GM23338 (cell line): ENCODE measurements around the gene PTRH1. TPM values are rescaled to one million over a fixed set of nuclear protein-coding genes. Genes with fewer than 3 reads are reported as not detected.

Source experiments
- ATAC-seq: fragments of 200-7000 bp; cut with Tn5 transposase; 3 replicates; pipeline ENCODE4 v1.9.1; 2020
- DNase-seq: peaks from one replicate; pipeline ENCODE4 v3.0.0-alpha.2; 2015; ENCODE audit warnings: low spot score
- H2AFZ ChIP-seq: fragments of 200-600 bp; sonication (generic); 2 replicates; pipeline ENCODE4 v1.8.0; 2016; ENCODE audit warnings: antibody characterized with exemption, mild to moderate bottlenecking, moderate library complexity
- H3F3A ChIP-seq: fragments of 200-600 bp; sonication (generic); replicated peaks from 2 replicates; pipeline ENCODE4 v1.8.0; 2017; ENCODE audit warnings: antibody characterized with exemption, mixed run types, low read depth
- H3K27ac ChIP-seq: fragments of 200-600 bp; sonication (generic); 2 replicates; pipeline ENCODE4 v1.6.1; 2016; ENCODE audit warnings: low read depth
- H3K27me3 ChIP-seq: fragments of 200-600 bp; sonication (generic); 2 replicates; pipeline ENCODE4 v1.8.0; 2016; ENCODE audit warnings: mild to moderate bottlenecking, mixed run types, moderate library complexity; ENCODE audit not compliant: insufficient read depth
- H3K36me3 ChIP-seq: fragments of 200-600 bp; sonication (generic); 2 replicates; pipeline ENCODE4 v1.8.0; 2016; ENCODE audit warnings: mild to moderate bottlenecking; ENCODE audit not compliant: insufficient read depth
- H3K4me1 ChIP-seq: fragments of 200-600 bp; sonication (generic); 2 replicates; pipeline ENCODE4 v1.8.0; 2016; ENCODE audit warnings: mild to moderate bottlenecking, moderate library complexity; ENCODE audit not compliant: insufficient read depth
- H3K4me2 ChIP-seq: fragments of 200-600 bp; sonication (generic); 2 replicates; pipeline ENCODE4 v1.7.1; 2017; ENCODE audit warnings: mixed run types
- H3K4me3 ChIP-seq: fragments of 200-600 bp; sonication (generic); 2 replicates; pipeline ENCODE4 v1.6.1; 2016; ENCODE audit warnings: mixed run types
- H3K79me2 ChIP-seq: fragments of 200-600 bp; sonication (generic); replicated peaks from 2 replicates; pipeline ENCODE4 v1.8.0; 2017; ENCODE audit warnings: mild to moderate bottlenecking; ENCODE audit not compliant: insufficient read depth
- H3K9me2 ChIP-seq: fragments of 200-600 bp; sonication (generic); 2 replicates; pipeline ENCODE4 v1.8.0; 2017; ENCODE audit not compliant: insufficient read depth
- H4K20me1 ChIP-seq: fragments of 200-600 bp; sonication (generic); replicated peaks from 2 replicates; pipeline ENCODE4 v1.8.0; 2017; ENCODE audit warnings: mild to moderate bottlenecking; ENCODE audit not compliant: insufficient read depth
- H3K27ac Mint-ChIP-seq: 2 replicates; pipeline ENCODE4 v1.8.0; 2020; ENCODE audit warnings: inconsistent platforms, mild to moderate bottlenecking, moderate library complexity, mixed read lengths
- H3K27me3 Mint-ChIP-seq: 3 replicates; pipeline ENCODE4 v1.8.0; 2022; ENCODE audit warnings: low read depth, mild to moderate bottlenecking, moderate library complexity, mixed read lengths, inconsistent platforms; ENCODE audit not compliant: insufficient read depth, poor library complexity
- H3K36me3 Mint-ChIP-seq: 3 replicates; pipeline ENCODE4 v1.8.0; 2021; ENCODE audit warnings: low read depth, mild to moderate bottlenecking, inconsistent platforms, moderate library complexity, mixed read lengths
- H3K4me1 Mint-ChIP-seq: 3 replicates; pipeline ENCODE4 v1.8.0; 2020; ENCODE audit warnings: mild to moderate bottlenecking, inconsistent platforms, mixed read lengths
- H3K4me3 Mint-ChIP-seq: 3 replicates; pipeline ENCODE4 v1.8.0; 2021; ENCODE audit warnings: moderate library complexity, mild to moderate bottlenecking, inconsistent platforms, mixed read lengths
- H3K9me3 Mint-ChIP-seq: 3 replicates; pipeline ENCODE4 v1.8.0; 2020; ENCODE audit warnings: moderate library complexity, mild to moderate bottlenecking, inconsistent platforms, mixed read lengths
- CTCF ChIP-seq, 2 experiments: fragments of 200-600 bp in 1 of 2; sonication (generic) in 1 of 2; conservative IDR thresholded peaks; 2 replicates each; pipeline versions ENCODE4 v1.5.1 to v1.6.1; 2016 to 2017; ENCODE audit warnings: antibody characterized with exemption in 2 of 2, low read depth in 2 of 2, mild to moderate bottlenecking in 2 of 2, moderate library complexity in 1 of 2
- EZH2 ChIP-seq: fragments of 200-600 bp; sonication (generic); IDR thresholded peaks from one replicate; pipeline ENCODE4 v1.8.0; 2017; ENCODE audit warnings: antibody characterized with exemption, mild to moderate bottlenecking, low read depth; ENCODE audit not compliant: unreplicated experiment
- POLR2AphosphoS5 ChIP-seq: IDR thresholded peaks from 2 replicates; pipeline ENCODE4 v1.6.1; 2016; ENCODE audit warnings: antibody characterized with exemption, low read depth
- STAT1 ChIP-seq: IDR thresholded peaks from one replicate; pipeline ENCODE4 v1.6.1; 2016; ENCODE audit warnings: antibody characterized with exemption; ENCODE audit not compliant: unreplicated experiment
- ZNF114 ChIP-seq: fragments of 250-450 bp; sonication (Bioruptor Pico); IDR thresholded peaks from 2 replicates; pipeline ENCODE4 v1.5.0; 2020; ENCODE audit warnings: mild to moderate bottlenecking, moderate library complexity
- ZNF331 ChIP-seq: fragments of 250-450 bp; sonication (Bioruptor Pico); IDR thresholded peaks from 2 replicates; pipeline ENCODE4 v1.5.0; 2020; ENCODE audit warnings: low read depth, mild to moderate bottlenecking, moderate library complexity
- ZNF462 ChIP-seq: fragments of 250-450 bp; sonication (Bioruptor Pico); IDR thresholded peaks from 2 replicates; pipeline ENCODE4 v1.5.0; 2020; ENCODE audit warnings: mild to moderate bottlenecking, moderate library complexity
- polyA plus RNA-seq: library from polyadenylated mRNA; unstranded; fragments of >200 nt; fragmentation: Nextera tagmentation; extraction: Ambion mirVana; gene quantifications from 2 replicates; pipeline ENCODE4 v1.2.1, GENCODE V29; 2016
- total RNA-seq: library from RNA; depleted of rRNA; stranded (reverse); fragments of >200 nt; shearing (Covaris generic); gene quantifications from 2 replicates; pipeline ENCODE4 v1.2.3, GENCODE V29; 2014

The PTRH1 gene
- total and polyA plus RNA-seq, 2 experiments from 2014 or later, result 15.1 to 18.6 TPM

- no peak overlapping the region for H3K4me2 ChIP-seq
- DNase-seq (no peak), ATAC-seq (no peak)
- H3K27me3 Mint-ChIP-seq, result peaks cover 11% of the 10 kb centered on the region
- no peaks in the 10 kb centered on the region for H3K36me3 Mint-ChIP-seq
- no peaks in the 10 kb centered on the region; the same call in 2 of the 3 replicates for H3K9me3 Mint-ChIP-seq
- H3K4me3 ChIP-seq, result no peak overlapping the region
- H3K27ac Mint-ChIP-seq, result no peak overlapping the region
- no peaks in the 10 kb centered on the region for H3K9me2 ChIP-seq
- no peak for TF ChIP-seq ZNF462 (CRISPR knock-in tag)
- H3F3A ChIP-seq, result 0 out of 2 replicates have a peak, but pooled peaks cover 3% of the 10 kb centered on the region
- no peaks in the 10 kb centered on the region for H3K27me3 ChIP-seq
- peaks cover 11% of the 10 kb centered on the region for H3K4me1 Mint-ChIP-seq
- no peaks in the 10 kb centered on the region for H3K36me3 ChIP-seq
- no peaks in the 10 kb centered on the region for H3K79me2 ChIP-seq
- no peaks in the 10 kb centered on the region; the same call in 1 of the 2 replicates for H4K20me1 ChIP-seq
- no peak overlapping the region for H3K27ac ChIP-seq
- H3K4me3 Mint-ChIP-seq, result no peak overlapping the region
- H3K4me1 ChIP-seq, result peaks cover 9% of the 10 kb centered on the region; the same call in 1 of the 2 replicates
- no peak overlapping the region for H2AFZ ChIP-seq
Observed at GRCh38 chr9:127738666-127739065, 23.2 kb upstream of the PTRH1 start.

- Mint-ChIP-seq H3K27ac (no peak overlapping the region), H3K9me3 (no peaks in the 10 kb centered on the region; the same call in 2 of the 3 replicates), H3K4me1 (peaks cover 11% of the 10 kb centered on the region), H3K36me3 (no peaks in the 10 kb centered on the region), H3K27me3 (peaks cover 15% of the 10 kb centered on the region), H3K4me3 (peak overlapping the region; percentile 81)
- ATAC-seq (no peak), DNase-seq (no peak)
- Histone ChIP-seq H3K4me3 (peak overlapping the region; percentile 5; the same call in 1 of the 2 replicates), H4K20me1 (no peaks in the 10 kb centered on the region), H3K9me2 (no peaks in the 10 kb centered on the region), H3K4me2 (peak overlapping the region; percentile 69), H3K79me2 (no peaks in the 10 kb centered on the region), H3K36me3 (no peaks in the 10 kb centered on the region), H3F3A (no peaks in the 10 kb centered on the region), H2AFZ (peak overlapping the region; percentile 2; the same call in 1 of the 2 replicates), H3K4me1 (peaks cover 9% of the 10 kb centered on the region; the same call in 1 of the 2 replicates), H3K27ac (no peak overlapping the region), H3K27me3 (no peaks in the 10 kb centered on the region)
- TF ChIP-seq STAT1, result no peak
- TF ChIP-seq POLR2AphosphoS5, result no peak
- no peak for TF ChIP-seq ZNF331 (CRISPR knock-in tag)
- TF ChIP-seq EZH2, result no peak
- TF ChIP-seq ZNF114, result no peak
- TF ChIP-seq CTCF (conservative IDR thresholded peaks at IDR 0.05; ENCODE audit: low read depth in 2 of 2), result no peak
Observed at GRCh38 chr9:127735530-127736185, 20.2 kb upstream of the PTRH1 start.
